Type B pancreatic cell (in vitro differentiated cells): ENCODE measurements around the gene INPP5A. TPM values are rescaled to one million over a fixed set of nuclear protein-coding genes. Genes with fewer than 3 reads are reported as not detected.

Source experiments
- DNase-seq: peaks from one replicate; pipeline ENCODE4 v3.0.0; 2021; ENCODE audit warnings: mixed read lengths; ENCODE audit not compliant: unreplicated experiment; ENCODE audit errors: extremely low spot score
- H3K27ac Mint-ChIP-seq: 2 replicates; pipeline ENCODE4 v1.8.0; 2021; ENCODE audit warnings: mild to moderate bottlenecking, mixed read lengths
- H3K27me3 Mint-ChIP-seq: 2 replicates; pipeline ENCODE4 v1.8.0; 2021; ENCODE audit warnings: mixed read lengths
- H3K36me3 Mint-ChIP-seq: 2 replicates; pipeline ENCODE4 v1.8.0; 2021; ENCODE audit warnings: mixed read lengths
- H3K4me1 Mint-ChIP-seq: one replicate; pipeline ENCODE4 v1.8.0; 2021; ENCODE audit warnings: mixed read lengths; ENCODE audit not compliant: unreplicated experiment
- H3K4me3 Mint-ChIP-seq: 2 replicates; pipeline ENCODE4 v1.8.0; 2021; ENCODE audit warnings: mild to moderate bottlenecking, mixed read lengths
- H3K9me3 Mint-ChIP-seq: 2 replicates; pipeline ENCODE4 v1.8.0; 2021; ENCODE audit warnings: mixed read lengths
- CTCF ChIP-seq: fragments of 200-600 bp; sonication (generic); conservative IDR thresholded peaks from 2 replicates; pipeline ENCODE4 v1.5.0; 2021; ENCODE audit warnings: antibody characterized with exemption, mild to moderate bottlenecking
- total RNA-seq: library from RNA; stranded (reverse); gene quantifications from 2 replicates; pipeline ENCODE4 v1.2.1, GENCODE V29; 2021; ENCODE audit warnings: low replicate concordance

The INPP5A gene
- total RNA-seq, 1 donor from 2014 or later = 26.6 TPM

GRCh38 chr10:132547421-132547861 is 9.9 kb downstream of the INPP5A start:
- no peaks in the 10 kb centered on the region for H3K9me3 Mint-ChIP-seq

GRCh38 chr10:132548106-132548823 is 10.7 kb downstream of the INPP5A start:
- no peak overlapping the region for H3K27ac Mint-ChIP-seq
- no peak for TF ChIP-seq CTCF
- no peaks in the 10 kb centered on the region for H3K9me3 Mint-ChIP-seq
- H3K36me3 Mint-ChIP-seq = no peaks in the 10 kb centered on the region
- no peak overlapping the region for H3K4me3 Mint-ChIP-seq
- no peaks in the 10 kb centered on the region for H3K27me3 Mint-ChIP-seq
- DNase-seq = no peak
- H3K4me1 Mint-ChIP-seq = peaks cover 9% of the 10 kb centered on the region

More at GRCh38 chr10:132547421-132547861, 9.9 kb downstream of the INPP5A start:
- Mint-ChIP-seq H3K27ac (no peak overlapping the region), H3K4me1 (peaks cover 9% of the 10 kb centered on the region), H3K36me3 (no peaks in the 10 kb centered on the region), H3K4me3 (no peak overlapping the region), H3K27me3 (no peaks in the 10 kb centered on the region)
- TF ChIP-seq CTCF = no peak
- no peak for DNase-seq

- no peak overlapping the region for H3K27ac Mint-ChIP-seq
- no peaks in the 10 kb centered on the region for H3K9me3 Mint-ChIP-seq
- TF ChIP-seq CTCF = no peak
- H3K27me3 Mint-ChIP-seq = no peaks in the 10 kb centered on the region
- DNase-seq = no peak
- no peak overlapping the region for H3K4me3 Mint-ChIP-seq
- no peaks in the 10 kb centered on the region for H3K36me3 Mint-ChIP-seq
- H3K4me1 Mint-ChIP-seq = peaks cover 9% of the 10 kb centered on the region
Measured at GRCh38 chr10:132548869-132549268, 11.3 kb downstream of the INPP5A start.

GRCh38 chr10:132549371-132549770 is 11.8 kb downstream of the INPP5A start:
- no peak for DNase-seq
- TF ChIP-seq CTCF = no peak
- H3K9me3 Mint-ChIP-seq = no peaks in the 10 kb centered on the region
- H3K27ac Mint-ChIP-seq = no peak overlapping the region
- H3K36me3 Mint-ChIP-seq = no peaks in the 10 kb centered on the region
- no peak overlapping the region for H3K4me3 Mint-ChIP-seq
- H3K4me1 Mint-ChIP-seq = peaks cover 7% of the 10 kb centered on the region
- H3K27me3 Mint-ChIP-seq = no peaks in the 10 kb centered on the region

- Mint-ChIP-seq H3K27ac (no peak overlapping the region), H3K36me3 (no peaks in the 10 kb centered on the region), H3K4me3 (no peak overlapping the region), H3K9me3 (no peaks in the 10 kb centered on the region), H3K4me1 (no peaks in the 10 kb centered on the region), H3K27me3 (no peaks in the 10 kb centered on the region)
- no peak for DNase-seq
- no peak for TF ChIP-seq CTCF
Measured at GRCh38 chr10:132550366-132551092, 12.9 kb downstream of the INPP5A start.
